Measurements from ENCODE around the gene SCAMP1. TPM values are rescaled to one million over a fixed set of nuclear protein-coding genes. Genes with fewer than 3 reads are reported as not detected.

Gene SCAMP1
- polyA plus RNA-seq, 1 donor from 2014 or later: 180 TPM

DNA sequence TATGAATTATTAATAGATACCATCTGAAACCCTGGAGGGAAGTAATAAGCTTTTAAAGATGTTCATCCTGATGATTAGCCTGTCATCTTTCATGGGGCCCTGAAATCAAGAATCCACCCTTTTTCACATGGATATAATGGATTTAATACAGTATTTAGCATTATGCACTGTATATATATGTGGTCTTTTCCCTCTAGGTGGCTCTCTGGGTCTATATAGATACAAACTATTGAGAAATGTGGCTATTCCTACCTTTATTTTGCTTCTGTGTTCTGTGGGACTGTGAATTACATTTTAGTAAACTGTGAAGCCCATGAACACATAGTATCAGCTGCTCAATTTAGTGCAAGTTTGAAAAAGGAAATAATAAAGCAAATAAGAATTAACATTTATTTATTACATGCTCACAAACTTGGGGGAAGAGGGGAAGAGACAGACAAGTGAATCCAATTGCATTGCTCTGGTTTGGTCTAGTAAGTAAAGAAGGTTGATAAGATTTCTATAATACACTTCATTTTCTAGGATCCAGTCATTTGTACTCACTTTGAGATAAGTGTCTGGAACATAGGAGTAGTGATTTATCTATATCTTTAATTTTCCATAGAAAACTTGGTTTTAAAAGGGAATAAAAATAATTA is 112.2 kb downstream of the SCAMP1 start:
- Histone ChIP-seq H3K79me2 (replicated peaks; ENCODE audit: insufficient read depth, low read length) (no peaks in the 10 kb centered on the region), H3K9ac (ENCODE audit: low read length) (no peak overlapping the region), H3K4me2 (ENCODE audit: low read length) (peak overlapping the region; percentile 29), H3K27me3 (ENCODE audit: insufficient read depth, low read depth, low read length) (no peaks in the 10 kb centered on the region), H3K4me3 (ENCODE audit: low read length) (peak overlapping the region; percentile 15), H3K27ac (ENCODE audit: low read length) (peak overlapping the region; percentile 64), H4K20me1 (ENCODE audit: insufficient read depth) (no peaks in the 10 kb centered on the region), H3K9me3 (ENCODE audit: low read length) (no peaks in the 10 kb centered on the region), H3K36me3 (ENCODE audit: insufficient read depth, low read length) (no peaks in the 10 kb centered on the region), H3F3A (ENCODE audit: insufficient read depth, low read length, poor library complexity, severe bottlenecking) (peaks cover 5% of the 10 kb centered on the region), H3K9me2 (ENCODE audit: insufficient read depth, low read length) (no peaks in the 10 kb centered on the region), H2AFZ (ENCODE audit: low read depth, low read length) (no peak overlapping the region)
- TF ChIP-seq TAF1 (IDR thresholded peaks at IDR 0.05; ENCODE audit: low read depth): no peak
- no peak for TF ChIP-seq EP300 (conservative IDR thresholded peaks at IDR 0.05; ENCODE audit: poor library complexity, severe bottlenecking)
- TF ChIP-seq SMC3 (conservative IDR thresholded peaks at IDR 0.05; ENCODE audit: poor library complexity): peak; percentile 67
- TF ChIP-seq, protein P1, sequence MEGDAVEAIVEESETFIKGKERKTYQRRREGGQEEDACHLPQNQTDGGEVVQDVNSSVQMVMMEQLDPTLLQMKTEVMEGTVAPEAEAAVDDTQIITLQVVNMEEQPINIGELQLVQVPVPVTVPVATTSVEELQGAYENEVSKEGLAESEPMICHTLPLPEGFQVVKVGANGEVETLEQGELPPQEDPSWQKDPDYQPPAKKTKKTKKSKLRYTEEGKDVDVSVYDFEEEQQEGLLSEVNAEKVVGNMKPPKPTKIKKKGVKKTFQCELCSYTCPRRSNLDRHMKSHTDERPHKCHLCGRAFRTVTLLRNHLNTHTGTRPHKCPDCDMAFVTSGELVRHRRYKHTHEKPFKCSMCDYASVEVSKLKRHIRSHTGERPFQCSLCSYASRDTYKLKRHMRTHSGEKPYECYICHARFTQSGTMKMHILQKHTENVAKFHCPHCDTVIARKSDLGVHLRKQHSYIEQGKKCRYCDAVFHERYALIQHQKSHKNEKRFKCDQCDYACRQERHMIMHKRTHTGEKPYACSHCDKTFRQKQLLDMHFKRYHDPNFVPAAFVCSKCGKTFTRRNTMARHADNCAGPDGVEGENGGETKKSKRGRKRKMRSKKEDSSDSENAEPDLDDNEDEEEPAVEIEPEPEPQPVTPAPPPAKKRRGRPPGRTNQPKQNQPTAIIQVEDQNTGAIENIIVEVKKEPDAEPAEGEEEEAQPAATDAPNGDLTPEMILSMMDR (IDR thresholded peaks at IDR 0.05; ENCODE audit: poor library complexity, severe bottlenecking): peak; percentile 70
- TF ChIP-seq EZH2 (IDR thresholded peaks at IDR 0.05; ENCODE audit: borderline replicate concordance, insufficient read depth, low read length, poor library complexity, severe bottlenecking): no peak
- TF ChIP-seq MXI1 (conservative IDR thresholded peaks at IDR 0.05; ENCODE audit: poor library complexity, severe bottlenecking): no peak
- TF ChIP-seq RAD21 (conservative IDR thresholded peaks at IDR 0.05): peak; percentile 71
- TF ChIP-seq, protein P2, sequence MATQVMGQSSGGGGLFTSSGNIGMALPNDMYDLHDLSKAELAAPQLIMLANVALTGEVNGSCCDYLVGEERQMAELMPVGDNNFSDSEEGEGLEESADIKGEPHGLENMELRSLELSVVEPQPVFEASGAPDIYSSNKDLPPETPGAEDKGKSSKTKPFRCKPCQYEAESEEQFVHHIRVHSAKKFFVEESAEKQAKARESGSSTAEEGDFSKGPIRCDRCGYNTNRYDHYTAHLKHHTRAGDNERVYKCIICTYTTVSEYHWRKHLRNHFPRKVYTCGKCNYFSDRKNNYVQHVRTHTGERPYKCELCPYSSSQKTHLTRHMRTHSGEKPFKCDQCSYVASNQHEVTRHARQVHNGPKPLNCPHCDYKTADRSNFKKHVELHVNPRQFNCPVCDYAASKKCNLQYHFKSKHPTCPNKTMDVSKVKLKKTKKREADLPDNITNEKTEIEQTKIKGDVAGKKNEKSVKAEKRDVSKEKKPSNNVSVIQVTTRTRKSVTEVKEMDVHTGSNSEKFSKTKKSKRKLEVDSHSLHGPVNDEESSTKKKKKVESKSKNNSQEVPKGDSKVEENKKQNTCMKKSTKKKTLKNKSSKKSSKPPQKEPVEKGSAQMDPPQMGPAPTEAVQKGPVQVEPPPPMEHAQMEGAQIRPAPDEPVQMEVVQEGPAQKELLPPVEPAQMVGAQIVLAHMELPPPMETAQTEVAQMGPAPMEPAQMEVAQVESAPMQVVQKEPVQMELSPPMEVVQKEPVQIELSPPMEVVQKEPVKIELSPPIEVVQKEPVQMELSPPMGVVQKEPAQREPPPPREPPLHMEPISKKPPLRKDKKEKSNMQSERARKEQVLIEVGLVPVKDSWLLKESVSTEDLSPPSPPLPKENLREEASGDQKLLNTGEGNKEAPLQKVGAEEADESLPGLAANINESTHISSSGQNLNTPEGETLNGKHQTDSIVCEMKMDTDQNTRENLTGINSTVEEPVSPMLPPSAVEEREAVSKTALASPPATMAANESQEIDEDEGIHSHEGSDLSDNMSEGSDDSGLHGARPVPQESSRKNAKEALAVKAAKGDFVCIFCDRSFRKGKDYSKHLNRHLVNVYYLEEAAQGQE (IDR thresholded peaks at IDR 0.05; ENCODE audit: borderline replicate concordance): no peak
- no peak for TF ChIP-seq POLR2AphosphoS5 (IDR thresholded peaks at IDR 0.05)

DNA sequence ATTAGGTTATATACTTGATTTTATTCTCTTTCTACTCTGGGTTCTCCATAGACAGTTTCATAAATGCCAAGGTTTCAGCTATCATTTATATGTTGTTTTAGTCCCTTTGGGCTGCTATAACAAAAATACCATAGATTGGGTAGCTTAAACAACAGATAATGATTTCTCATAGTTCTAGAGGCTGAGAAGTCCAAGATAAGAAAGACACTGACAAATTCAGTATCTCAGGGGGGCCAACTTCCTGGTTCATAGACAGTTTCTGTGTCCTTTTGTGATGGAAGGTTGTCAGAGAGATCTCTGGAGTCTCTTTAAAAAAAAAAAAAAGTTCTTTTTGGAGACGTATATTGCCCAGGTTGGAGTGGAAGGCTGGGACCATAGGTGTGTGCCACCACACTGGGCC is 113.3 kb downstream of the SCAMP1 start:
- H3K27me3 ChIP-seq (ENCODE audit: insufficient read depth, low read depth, low read length): no peaks in the 10 kb centered on the region
- no peak overlapping the region for H3K9ac ChIP-seq (ENCODE audit: low read length)
- peak overlapping the region; percentile 64 for H3K27ac ChIP-seq (ENCODE audit: low read length)
- no peaks in the 10 kb centered on the region for H3K36me3 ChIP-seq (ENCODE audit: insufficient read depth, low read length)
- H3K9me2 ChIP-seq (ENCODE audit: insufficient read depth, low read length): no peaks in the 10 kb centered on the region
- H3K4me3 ChIP-seq (ENCODE audit: low read length): peak overlapping the region; percentile 15
- no peak overlapping the region for H3K4me2 ChIP-seq (ENCODE audit: low read length)
- no peak for TF ChIP-seq EZH2 (IDR thresholded peaks at IDR 0.05; ENCODE audit: borderline replicate concordance, insufficient read depth, low read length, poor library complexity, severe bottlenecking)
- no peak for TF ChIP-seq MXI1 (conservative IDR thresholded peaks at IDR 0.05; ENCODE audit: poor library complexity, severe bottlenecking)
- TF ChIP-seq SMC3 (conservative IDR thresholded peaks at IDR 0.05; ENCODE audit: poor library complexity): no peak
- TF ChIP-seq, protein P2 (IDR thresholded peaks at IDR 0.05; ENCODE audit: borderline replicate concordance): no peak
- TF ChIP-seq, protein P1 (IDR thresholded peaks at IDR 0.05; ENCODE audit: poor library complexity, severe bottlenecking): no peak
- no peak for TF ChIP-seq POLR2AphosphoS5 (IDR thresholded peaks at IDR 0.05)
- TF ChIP-seq RAD21 (conservative IDR thresholded peaks at IDR 0.05): no peak
- TF ChIP-seq TAF1 (IDR thresholded peaks at IDR 0.05; ENCODE audit: low read depth): no peak
- no peak for TF ChIP-seq EP300 (conservative IDR thresholded peaks at IDR 0.05; ENCODE audit: poor library complexity, severe bottlenecking)
- H2AFZ ChIP-seq (ENCODE audit: low read depth, low read length): no peak overlapping the region
- H4K20me1 ChIP-seq (ENCODE audit: insufficient read depth): no peaks in the 10 kb centered on the region
- peaks cover 5% of the 10 kb centered on the region for H3F3A ChIP-seq (ENCODE audit: insufficient read depth, low read length, poor library complexity, severe bottlenecking)
- no peaks in the 10 kb centered on the region for H3K79me2 ChIP-seq (replicated peaks; ENCODE audit: insufficient read depth, low read length)
- H3K9me3 ChIP-seq (ENCODE audit: low read length): no peaks in the 10 kb centered on the region

All from neural cell (in vitro differentiated cells).